H1 (cell line): ENCODE measurements around the gene EML4. TPM values are rescaled to one million over a fixed set of nuclear protein-coding genes. Genes with fewer than 3 reads are reported as not detected.

Source experiments
- CTCF ChIA-PET: fragments of 300-600 bp; sonication (Branson Sonifier 250); formaldehyde crosslinking; loops from one replicate; lab custom pipeline; 2021; ENCODE audit not compliant: partially characterized antibody; lab: Charles Lee
- POLR2A ChIA-PET: fragments of 300-600 bp; sonication (Branson Sonifier 250); formaldehyde crosslinking; loops from one replicate; lab custom pipeline; 2021; ENCODE audit warnings: inconsistent platforms; ENCODE audit not compliant: partially characterized antibody; lab: Charles Lee
- DNase-seq, 2 experiments: peaks; one replicate each; pipeline versions ENCODE4 v3.0.0 to v3.0.0-alpha.2; 2010 to 2022; ENCODE audit warnings: low spot score in 2 of 2, low read depth in 1 of 2, mixed read lengths in 1 of 2
- FAIRE-seq: peaks from 2 replicates; lab custom pipeline; 2011; peaks lifted over from hg19 to GRCh38; lab: Jason Lieb, UNC
- H2AFZ ChIP-seq: 2 replicates; pipeline ENCODE4 v1.8.1; 2012; ENCODE audit warnings: low read length, inconsistent platforms
- H2AK5ac ChIP-seq: 2 replicates; pipeline ENCODE4 v1.6.1; 2013; ENCODE audit warnings: low read depth, low read length
- H2BK120ac ChIP-seq: replicated peaks from 2 replicates; pipeline ENCODE3; 2013; ENCODE audit warnings: low read depth, low read length, inconsistent platforms
- H2BK12ac ChIP-seq: 2 replicates; pipeline ENCODE4 v1.6.1; 2013; ENCODE audit warnings: low read depth, low read length
- H2BK15ac ChIP-seq: 2 replicates; pipeline ENCODE4 v1.6.1; 2013; ENCODE audit warnings: low read length
- H2BK20ac ChIP-seq: 2 replicates; pipeline ENCODE4 v1.6.1; 2013; ENCODE audit warnings: low read length
- H2BK5ac ChIP-seq: 2 replicates; pipeline ENCODE4 v1.6.1; 2013; ENCODE audit warnings: low read depth, low read length
- H3K14ac ChIP-seq: 2 replicates; pipeline ENCODE4 v1.6.1; 2013; ENCODE audit warnings: inconsistent platforms; ENCODE audit not compliant: insufficient read length
- H3K18ac ChIP-seq: 2 replicates; pipeline ENCODE4 v1.6.1; 2013; ENCODE audit warnings: low read length; ENCODE audit errors: extremely low read depth
- H3K23ac ChIP-seq: 2 replicates; pipeline ENCODE4 v1.6.1; 2013; ENCODE audit warnings: inconsistent platforms; ENCODE audit not compliant: insufficient read length
- H3K23me2 ChIP-seq: 2 replicates; pipeline ENCODE4 v1.6.1; 2013; ENCODE audit warnings: low read depth, low read length
- H3K27ac ChIP-seq: 2 replicates; pipeline ENCODE4 v1.6.1; 2011; ENCODE audit warnings: low read depth, low read length, inconsistent platforms
- H3K27me3 ChIP-seq, 4 experiments: replicated peaks in 1 of 4; 1 replicate in 1 of 4; 2 replicates in 3 of 4; pipeline versions ENCODE4 v1.6.1 to v1.8.1; 2011 to 2013; ENCODE audit warnings: low read length in 3 of 4, mild to moderate bottlenecking in 3 of 4, inconsistent platforms in 2 of 4, mixed read lengths in 2 of 4, moderate library complexity in 1 of 4; ENCODE audit not compliant: control insufficient read depth in 3 of 4, insufficient read depth in 3 of 4; ENCODE audit errors: extremely low read depth in 1 of 4
- H3K36me3 ChIP-seq, 4 experiments: 2 replicates each; pipeline versions ENCODE4 v1.6.1 to v1.8.1; 2011 to 2013; ENCODE audit warnings: mild to moderate bottlenecking in 4 of 4, low read length in 3 of 4, moderate library complexity in 2 of 4, control low read depth in 1 of 4, inconsistent platforms in 1 of 4; ENCODE audit not compliant: insufficient read depth in 4 of 4, control insufficient read depth in 2 of 4
- H3K4ac ChIP-seq: replicated peaks from 2 replicates; pipeline ENCODE3; 2013; ENCODE audit warnings: low read length, low read depth, mixed read lengths, inconsistent platforms; ENCODE audit not compliant: insufficient read length
- H3K4me1 ChIP-seq, 4 experiments: replicated peaks in 1 of 4; 1 replicate in 1 of 4; 2 replicates in 3 of 4; pipeline versions ENCODE4 v1.6.1 to v1.8.1; 2011 to 2013; ENCODE audit warnings: low read length in 3 of 4, inconsistent platforms in 2 of 4, mixed read lengths in 1 of 4; ENCODE audit not compliant: insufficient read depth in 4 of 4, control insufficient read depth in 3 of 4
- H3K4me2 ChIP-seq, 2 experiments: 2 replicates each; pipeline versions ENCODE4 v1.6.1 to v1.8.1; 2011 to 2013; ENCODE audit warnings: low read depth in 2 of 2, low read length in 2 of 2, control low read depth in 1 of 2, inconsistent platforms in 1 of 2, mild to moderate bottlenecking in 1 of 2; ENCODE audit not compliant: insufficient read depth in 1 of 2
- H3K4me3 ChIP-seq, 4 experiments: fragments of 200-600, 300-600 bp in 1 of 4; sonication (generic), shearing (Covaris generic), sonication (Bioruptor Twin) in 1 of 4; 2 replicates each; pipeline versions ENCODE4 v1.5.1 to v1.8.1; 2011 to 2016; ENCODE audit warnings: low read length in 4 of 4, low read depth in 3 of 4, control low read depth in 2 of 4, inconsistent platforms in 2 of 4, mild to moderate bottlenecking in 2 of 4, mixed read lengths in 1 of 4, moderate library complexity in 1 of 4; ENCODE audit not compliant: insufficient read depth in 2 of 4; ENCODE audit errors: extremely low read depth in 1 of 4
- H3K56ac ChIP-seq: replicated peaks from 2 replicates; pipeline ENCODE3; 2013; ENCODE audit warnings: low read depth, mild to moderate bottlenecking, mixed read lengths, low read length, inconsistent platforms; ENCODE audit not compliant: insufficient read length
- H3K79me1 ChIP-seq: 2 replicates; pipeline ENCODE4 v1.6.1; 2013; ENCODE audit warnings: low read depth, low read length, control low read depth
- H3K79me2 ChIP-seq, 2 experiments: 2 replicates each; pipeline versions ENCODE4 v1.6.1 to v1.8.1; 2012 to 2013; ENCODE audit warnings: low read length in 2 of 2, mild to moderate bottlenecking in 2 of 2, inconsistent platforms in 1 of 2; ENCODE audit not compliant: insufficient read depth in 2 of 2, control insufficient read depth in 1 of 2
- H3K9ac ChIP-seq, 4 experiments: replicated peaks in 1 of 4; 1 replicate in 1 of 4; 2 replicates in 3 of 4; pipeline versions ENCODE4 v1.6.1 to v1.8.1; 2011 to 2013; ENCODE audit warnings: low read depth in 3 of 4, low read length in 3 of 4, control low read depth in 2 of 4, mild to moderate bottlenecking in 2 of 4, moderate library complexity in 2 of 4, inconsistent platforms in 1 of 4; ENCODE audit errors: extremely low read depth in 1 of 4
- H3K9me3 ChIP-seq, 2 experiments: 2 replicates each; pipeline versions ENCODE4 v1.6.1 to v1.8.1; 2012 to 2013; ENCODE audit warnings: mild to moderate bottlenecking in 2 of 2, moderate library complexity in 2 of 2, control low read depth in 1 of 2, inconsistent platforms in 1 of 2, low read depth in 1 of 2, low read length in 1 of 2, mixed read lengths in 1 of 2; ENCODE audit not compliant: insufficient read depth in 2 of 2
- H4K20me1 ChIP-seq, 2 experiments: replicated peaks in 1 of 2; 2 replicates each; pipeline versions ENCODE3 to v1.8.1; 2011 to 2013; ENCODE audit warnings: inconsistent platforms in 2 of 2, low read length in 2 of 2, mild to moderate bottlenecking in 1 of 2; ENCODE audit not compliant: insufficient read depth in 2 of 2, control insufficient read depth in 1 of 2
- H4K5ac ChIP-seq: 2 replicates; pipeline ENCODE4 v1.6.1; 2013; ENCODE audit warnings: low read length, low read depth, mixed read lengths, inconsistent platforms; ENCODE audit not compliant: insufficient read length
- H4K8ac ChIP-seq: 2 replicates; pipeline ENCODE4 v1.8.0; 2013; ENCODE audit warnings: mild to moderate bottlenecking, moderate library complexity, low read length, inconsistent platforms; ENCODE audit not compliant: insufficient read depth; ENCODE audit errors: extremely low read depth
- H4K91ac ChIP-seq: replicated peaks from 2 replicates; pipeline ENCODE3; 2013; ENCODE audit warnings: low read length, mixed read lengths, inconsistent platforms; ENCODE audit not compliant: insufficient read length
- ATF3 ChIP-seq: IDR thresholded peaks from 2 replicates; pipeline ENCODE4 v1.6.1; 2011; ENCODE audit warnings: low read depth, mild to moderate bottlenecking, low read length; ENCODE audit not compliant: insufficient read depth
- BRCA1 ChIP-seq: IDR thresholded peaks from 2 replicates; pipeline ENCODE4 v1.6.1; 2012; ENCODE audit warnings: low read depth, low read length, improper control_type of control experiment
- CREB1 ChIP-seq: IDR thresholded peaks from 2 replicates; pipeline ENCODE4 v1.6.1; 2012; ENCODE audit warnings: inconsistent platforms
- GABPA ChIP-seq: IDR thresholded peaks from 2 replicates; pipeline ENCODE4 v1.6.1; 2011; ENCODE audit warnings: mild to moderate bottlenecking, low read length, moderate library complexity, borderline replicate concordance; ENCODE audit not compliant: insufficient read depth
- GTF2F1 ChIP-seq: IDR thresholded peaks from 2 replicates; pipeline ENCODE4 v1.6.1; 2012; ENCODE audit warnings: low read depth, low read length, improper control_type of control experiment, borderline replicate concordance
- MAFK ChIP-seq: IDR thresholded peaks from 2 replicates; pipeline ENCODE4 v1.6.1; 2012; ENCODE audit warnings: low read depth, mild to moderate bottlenecking, improper control_type of control experiment, low read length
- POLR2AphosphoS5 ChIP-seq: IDR thresholded peaks from 2 replicates; pipeline ENCODE4 v1.6.1; 2011; ENCODE audit warnings: low read depth, low read length
- POU5F1 ChIP-seq: IDR thresholded peaks from 2 replicates; pipeline ENCODE4 v1.6.1; 2011; ENCODE audit warnings: low read depth, mild to moderate bottlenecking, low read length, moderate library complexity
- SIN3A ChIP-seq, 2 experiments: IDR thresholded peaks in 1 of 2; conservative IDR thresholded peaks in 1 of 2; 2 replicates each; pipeline ENCODE4 v1.6.1; 2011 to 2012; ENCODE audit warnings: low read length in 2 of 2, improper control_type of control experiment in 1 of 2, low read depth in 1 of 2, mild to moderate bottlenecking in 1 of 2
- SP1 ChIP-seq: IDR thresholded peaks from 2 replicates; pipeline ENCODE4 v1.6.1; 2011; ENCODE audit warnings: low read depth, low read length
- SP4 ChIP-seq: IDR thresholded peaks from 2 replicates; pipeline ENCODE4 v1.6.1; 2012; ENCODE audit warnings: low read length, inconsistent platforms
- TAF7 ChIP-seq: optimal IDR thresholded peaks from 2 replicates; pipeline ENCODE3; 2011; ENCODE audit warnings: low read depth, mild to moderate bottlenecking, inconsistent platforms, low read length, moderate library complexity, borderline replicate concordance
- WGBS, 2 experiments: shearing (Covaris generic) in 1 of 2; methylation state at CpG; one replicate each; pipeline versions ENCODE4 v1.1.6 to v1.1.7; 2013 to 2015; ENCODE audit warnings: low lambda C conversion rate in 2 of 2, mixed read lengths in 2 of 2, inconsistent platforms in 1 of 2, low coverage in 1 of 2, missing lambda C conversion rate in 1 of 2; ENCODE audit not compliant: insufficient replicate concordance in 2 of 2, insufficient coverage in 1 of 2, insufficient read length in 1 of 2; ENCODE audit errors: extremely low coverage in 1 of 2, missing lambda C conversion rate in 1 of 2; 5-methylcytosine and 5-hydroxymethylcytosine counted together
- polyA plus RNA-seq, 7 experiments: library from polyadenylated mRNA; depleted of rRNA in 3 of 7; stranded (reverse) in 5 of 7; unstranded in 2 of 7; fragments of >200 nt in 5 of 7; fragments of 200-250 nt in 2 of 7; gene quantifications; 1 replicate in 5 of 7; 2 replicates in 1 of 7; 4 replicates in 1 of 7; pipeline versions ENCODE4 v1.2.1 to v1.2.3, GENCODE V29; 2011 to 2013; ENCODE audit warnings: missing spikeins in 2 of 7, mixed read lengths in 2 of 7
- total RNA-seq: library from RNA; stranded (reverse); fragmentation: NEBNext Ultra II Directional; extraction: Animal tissue kit (Norgen Biotek cat#: 25700); gene quantifications from 2 replicates; pipeline ENCODE4 v1.2.1, GENCODE V29; 2021

The EML4 gene
- total and polyA plus RNA-seq, 2 of the 8 experiments (the other 6 are each of a cell fraction or from before 2014, with no cell fraction given) = 50.1 to 104 TPM

GRCh38 chr2:42371611-42372473 lies 202.7 kb downstream of the EML4 start:
- Histone ChIP-seq H2BK5ac (no peak overlapping the region), H2BK12ac (no peak overlapping the region), H3K27ac (no peak overlapping the region), H2BK20ac (no peak overlapping the region), H3K36me3 (no peaks in the 10 kb centered on the region), H3K9me3 (no peaks in the 10 kb centered on the region), H3K14ac (no peak overlapping the region), H2BK15ac (no peak overlapping the region), H3K23ac (no peak overlapping the region), H4K20me1 (no peaks in the 10 kb centered on the region), H3K23me2 (no peaks in the 10 kb centered on the region), H3K27me3 (no peaks in the 10 kb centered on the region), H3K79me1 (no peaks in the 10 kb centered on the region), H4K8ac (no peak overlapping the region), H4K5ac (no peak overlapping the region), H4K91ac (no peak overlapping the region), H3K4ac (no peak overlapping the region), H3K4me1 (no peaks in the 10 kb centered on the region), H3K56ac (no peak overlapping the region), H2BK120ac (no peak overlapping the region), H3K9ac (no peak overlapping the region), H2AFZ (no peak overlapping the region), H3K4me2 (no peak overlapping the region), H3K18ac (no peak overlapping the region), H3K79me2 (no peaks in the 10 kb centered on the region), H3K4me3 (no peak overlapping the region), H2AK5ac (no peak overlapping the region)
- FAIRE-seq (no peak), DNase-seq (no peak)
- 89% methylated on average over 11 of the region's 11 CpGs; no CpG with 5 or more reads in 1 of the 2 experiments for WGBS, 2 experiments
- POLR2A ChIA-PET = interaction anchor here (0.6 kb wide), 1 partner anchor 493 kb away, joined by 4 read pairs; no protein-coding TSS in a partner anchor
- CTCF ChIA-PET = interaction anchor here (0.5 to 2.1 kb wide), 4 partner anchors 8 to 413 kb away, joined by 3 to 7 read pairs (median 4); no protein-coding TSS in a partner anchor
- TF ChIP-seq POU5F1 (no peak), GABPA (no peak), SIN3A (conservative IDR thresholded peaks at IDR 0.05 in 1 of 2, IDR thresholded peaks at IDR 0.05 in 1 of 2; ENCODE audit: low read depth in 1 of 2, low read length in 2 of 2) (no peak), MAFK (no peak), SP4 (no peak), SP1 (no peak), POLR2AphosphoS5 (no peak), TAF7 (no peak), ATF3 (no peak), CREB1 (no peak), GTF2F1 (no peak), BRCA1 (no peak)
